Measurements from ENCODE around the gene FHDC1. TPM values are rescaled to one million over a fixed set of nuclear protein-coding genes. Genes with fewer than 3 reads are reported as not detected.

FHDC1 gene
- total RNA-seq, 1 donor from 2014 or later, result 25.7 TPM

GRCh38 chr4:152981278-152981677 is 45.2 kb downstream of the FHDC1 start:
- no peak overlapping the region for H3K4me3 ChIP-seq
- DNase-seq, result no peak
- H3K36me3 ChIP-seq, result no peaks in the 10 kb centered on the region
- no peak overlapping the region for H3K27ac ChIP-seq
- H3K4me1 ChIP-seq, result no peaks in the 10 kb centered on the region
- no peaks in the 10 kb centered on the region for H3K9me3 ChIP-seq
- TF ChIP-seq CTCF (IDR thresholded peaks at IDR 0.05), result no peak
- ATAC-seq, result peak; percentile 39
- H3K27me3 ChIP-seq, result no peaks in the 10 kb centered on the region
- intact Hi-C loops (cut with DNase I), result no loop called here

DNA sequence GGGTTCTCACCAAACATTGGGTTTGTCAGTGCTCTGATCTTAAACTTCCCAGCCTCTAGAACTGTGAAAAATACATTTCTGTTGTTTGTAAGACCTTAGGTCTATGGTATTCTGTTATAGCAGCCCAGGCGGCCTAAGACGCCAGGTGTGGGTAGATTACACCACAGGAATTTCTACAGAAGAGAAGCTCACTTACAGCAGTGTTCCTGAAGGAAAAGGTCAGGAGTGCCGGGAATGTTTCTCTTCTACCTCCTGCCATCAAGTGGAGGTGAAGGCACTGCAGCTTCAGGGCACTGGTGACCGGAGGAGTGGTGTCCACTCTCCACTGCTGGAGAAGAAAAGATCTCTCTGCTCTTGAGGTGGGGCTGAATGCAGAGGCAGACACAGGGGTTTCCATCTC is 45.7 kb downstream of the FHDC1 start:
- ATAC-seq (peak; percentile 4), DNase-seq (no peak)
- H3K36me3 ChIP-seq, result no peaks in the 10 kb centered on the region
- no peak overlapping the region for H3K27ac ChIP-seq
- H3K27me3 ChIP-seq, result no peaks in the 10 kb centered on the region
- H3K4me3 ChIP-seq, result no peak overlapping the region
- H3K4me1 ChIP-seq, result no peaks in the 10 kb centered on the region
- intact Hi-C loops (cut with DNase I), result no loop called here
- no peaks in the 10 kb centered on the region for H3K9me3 ChIP-seq
- TF ChIP-seq CTCF (IDR thresholded peaks at IDR 0.05), result no peak

- Histone ChIP-seq H3K27me3 (no peaks in the 10 kb centered on the region), H3K9me3 (no peaks in the 10 kb centered on the region), H3K27ac (no peak overlapping the region), H3K4me3 (no peak overlapping the region), H3K4me1 (no peaks in the 10 kb centered on the region), H3K36me3 (no peaks in the 10 kb centered on the region)
- intact Hi-C loops (cut with DNase I), result no loop called here
- ATAC-seq, result peak; percentile 28
- TF ChIP-seq CTCF (IDR thresholded peaks at IDR 0.05), result no peak
- DNase-seq, result no peak
These were observed 47.1 kb downstream of the FHDC1 start for GRCh38 chr4:152983221-152983620.

GRCh38 chr4:152983774-152984411 is 47.8 kb downstream of the FHDC1 start:
- H3K9me3 ChIP-seq, result no peaks in the 10 kb centered on the region
- intact Hi-C loops (cut with DNase I), result no loop called here
- no peak overlapping the region for H3K4me3 ChIP-seq
- no peaks in the 10 kb centered on the region for H3K4me1 ChIP-seq
- H3K27me3 ChIP-seq, result no peaks in the 10 kb centered on the region
- no peaks in the 10 kb centered on the region for H3K36me3 ChIP-seq
- ATAC-seq (no peak), DNase-seq (no peak)
- TF ChIP-seq CTCF (IDR thresholded peaks at IDR 0.05), result no peak
- H3K27ac ChIP-seq, result no peak overlapping the region

DNA sequence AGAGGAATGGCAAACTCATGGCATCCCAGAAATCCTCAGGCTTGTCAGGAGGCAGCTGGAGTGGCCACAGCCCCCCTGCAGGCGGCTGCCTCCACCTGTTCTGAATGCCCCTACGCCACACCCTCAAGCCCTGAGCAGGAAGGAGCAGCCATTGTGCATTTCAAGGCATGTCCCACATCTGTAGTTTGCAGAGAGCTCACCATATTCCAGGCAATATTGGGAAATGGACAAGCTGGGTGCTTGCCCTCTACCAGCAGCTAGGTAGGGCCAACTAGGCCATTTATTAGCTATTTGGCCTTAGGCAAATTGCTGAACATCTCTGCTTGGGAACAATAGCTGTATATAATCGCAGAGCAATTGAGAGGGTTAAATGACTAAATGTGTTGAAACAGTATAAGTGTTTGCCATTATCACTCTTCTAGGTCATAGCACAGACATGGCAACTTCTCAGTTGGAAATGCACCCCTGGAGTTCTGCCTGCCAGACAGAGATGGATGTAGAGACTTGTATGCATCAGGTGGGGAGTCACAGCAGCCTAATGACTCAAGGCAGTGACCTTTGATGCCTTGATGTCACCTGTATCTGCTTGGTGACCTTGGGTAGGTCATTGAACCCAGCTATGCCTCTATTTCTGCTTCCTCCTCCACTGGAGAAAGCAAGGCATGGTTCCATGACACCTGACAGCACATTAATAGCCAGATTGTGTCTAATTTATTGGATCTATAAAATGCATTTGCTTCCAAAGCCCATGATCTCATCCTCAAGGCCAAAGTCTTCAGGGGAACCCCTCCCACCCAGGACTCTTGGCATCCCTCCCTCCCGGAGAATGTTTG is 52.8 kb downstream of the FHDC1 start:
- no peak overlapping the region for H3K27ac ChIP-seq
- TF ChIP-seq CTCF (IDR thresholded peaks at IDR 0.05), result no peak
- no peaks in the 10 kb centered on the region for H3K9me3 ChIP-seq
- intact Hi-C loops (cut with DNase I), result no loop called here
- no peak for ATAC-seq
- no peaks in the 10 kb centered on the region for H3K4me1 ChIP-seq
- no peaks in the 10 kb centered on the region for H3K36me3 ChIP-seq
- DNase-seq, result peak; percentile 12
- H3K27me3 ChIP-seq, result no peaks in the 10 kb centered on the region
- no peak overlapping the region for H3K4me3 ChIP-seq
